HG03558 (cell line): Measurements from ENCODE around the gene RASSF5.
"Not testable (repeated sequence)": the region's sequence is repeated elsewhere in the genome, so short reads cannot be mapped to it uniquely, and the experiment has no call there.

Experiments used
- ATAC-seq: cut with Tn5 transposase; IDR thresholded peaks from one replicate; pipeline ENCODE4 v1.9.1; 2021; ENCODE audit warnings: moderate number of reproducible peaks; ENCODE audit not compliant: unreplicated experiment; ENCODE audit errors: extremely low read depth

RASSF5 gene

DNA sequence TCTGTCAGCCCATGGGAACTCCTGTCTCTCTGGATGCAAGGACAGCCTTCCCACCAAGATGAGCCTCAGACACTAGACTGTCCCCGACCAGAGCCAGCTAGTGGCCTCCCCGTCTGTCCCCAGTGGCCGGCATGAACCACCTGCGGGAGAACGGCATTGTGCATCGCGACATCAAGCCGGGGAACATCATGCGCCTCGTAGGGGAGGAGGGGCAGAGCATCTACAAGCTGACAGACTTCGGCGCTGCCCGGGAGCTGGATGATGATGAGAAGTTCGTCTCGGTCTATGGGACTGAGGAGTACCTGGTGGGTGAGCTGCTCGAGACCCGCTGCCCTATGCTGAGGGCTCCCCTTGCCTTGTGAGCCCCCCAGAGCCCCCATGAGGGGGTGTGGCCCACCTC lies 31.3 kb upstream of the RASSF5 start:
- no peak for ATAC-seq

DNA sequence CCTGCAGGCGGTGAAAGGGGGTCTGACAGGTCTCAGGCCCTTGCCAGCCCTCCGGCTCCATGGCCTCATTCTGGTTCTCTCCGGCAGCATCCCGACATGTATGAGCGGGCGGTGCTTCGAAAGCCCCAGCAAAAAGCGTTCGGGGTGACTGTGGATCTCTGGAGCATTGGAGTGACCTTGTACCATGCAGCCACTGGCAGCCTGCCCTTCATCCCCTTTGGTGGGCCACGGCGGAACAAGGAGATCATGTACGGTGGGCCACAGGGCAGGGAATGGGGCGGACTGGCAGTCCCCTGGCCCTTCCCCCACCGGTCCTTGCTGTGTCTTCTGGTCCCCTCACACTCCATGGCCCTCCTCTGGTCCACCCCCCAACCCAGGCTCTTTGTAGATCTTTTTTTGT lies 30.7 kb upstream of the RASSF5 start:
- ATAC-seq = no peak

DNA sequence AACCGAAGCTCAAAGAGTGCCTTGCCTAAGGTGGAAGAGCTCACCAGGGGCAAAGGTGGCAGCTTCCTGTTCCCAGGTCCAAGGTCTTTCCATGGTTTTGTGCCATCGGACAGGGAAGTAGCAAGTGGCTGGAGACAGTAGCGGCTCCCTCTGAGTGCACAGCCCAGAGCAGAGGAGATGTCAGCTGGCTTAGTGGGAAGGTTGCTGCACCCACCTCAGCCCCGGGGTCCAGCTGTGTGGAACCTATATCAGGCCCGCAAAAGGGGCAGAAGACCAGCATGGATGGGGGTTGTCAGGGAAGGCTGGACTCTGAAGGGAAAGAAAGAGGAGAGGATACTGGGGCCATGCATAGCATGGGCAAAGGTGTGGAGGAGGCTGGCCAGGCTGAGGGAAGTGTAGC lies 30.2 kb upstream of the RASSF5 start:
- no peak for ATAC-seq

DNA sequence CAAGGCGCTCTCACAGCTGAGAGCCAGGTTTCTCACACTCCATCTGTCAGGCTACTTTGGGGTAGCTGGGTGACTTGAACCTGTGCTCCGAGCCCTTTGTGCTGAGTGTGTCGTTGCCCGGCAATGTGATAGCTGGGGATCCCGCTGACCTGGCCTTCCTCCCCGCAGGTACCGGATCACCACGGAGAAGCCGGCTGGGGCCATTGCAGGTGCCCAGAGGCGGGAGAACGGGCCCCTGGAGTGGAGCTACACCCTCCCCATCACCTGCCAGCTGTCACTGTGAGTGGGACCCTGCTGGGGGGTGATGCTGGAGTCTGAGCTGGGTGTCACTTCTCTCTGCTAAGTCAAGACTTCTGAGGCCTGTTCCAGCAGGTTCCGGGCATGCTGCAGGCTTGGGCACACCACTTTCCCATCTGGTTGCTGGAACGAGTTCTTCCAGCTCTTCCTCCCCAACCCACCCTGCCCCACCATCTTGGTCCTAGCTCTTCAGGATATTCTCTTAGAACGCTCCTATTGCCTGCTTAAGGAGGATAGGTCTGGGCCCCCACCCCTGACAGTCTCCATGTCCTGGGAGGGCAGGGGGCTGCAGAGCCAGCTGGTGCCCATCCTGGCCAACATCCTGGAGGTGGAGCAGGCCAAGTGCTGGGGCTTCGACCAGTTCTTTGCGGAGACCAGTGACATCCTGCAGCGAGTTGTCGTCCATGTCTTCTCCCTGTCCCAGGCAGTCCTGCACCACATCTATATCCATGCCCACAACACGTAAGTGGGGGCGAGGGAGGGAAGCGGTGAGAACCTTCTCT lies 29.6 kb upstream of the RASSF5 start:
- ATAC-seq = no peak

DNA sequence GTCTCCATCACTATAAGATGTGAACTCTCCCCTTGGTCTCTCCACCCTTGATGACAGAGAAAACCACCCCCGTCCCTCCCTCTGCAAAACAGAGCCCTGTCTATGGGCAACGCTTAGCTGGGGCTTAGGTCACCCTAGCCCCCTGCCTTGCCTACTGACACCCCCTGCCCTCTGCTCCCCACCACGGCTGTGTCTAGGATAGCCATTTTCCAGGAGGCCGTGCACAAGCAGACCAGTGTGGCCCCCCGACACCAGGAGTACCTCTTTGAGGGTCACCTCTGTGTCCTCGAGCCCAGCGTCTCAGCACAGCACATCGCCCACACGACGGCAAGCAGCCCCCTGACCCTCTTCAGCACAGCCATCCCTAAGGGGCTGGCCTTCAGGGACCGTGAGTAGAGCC lies 28.6 kb upstream of the RASSF5 start:
- no peak for ATAC-seq

DNA sequence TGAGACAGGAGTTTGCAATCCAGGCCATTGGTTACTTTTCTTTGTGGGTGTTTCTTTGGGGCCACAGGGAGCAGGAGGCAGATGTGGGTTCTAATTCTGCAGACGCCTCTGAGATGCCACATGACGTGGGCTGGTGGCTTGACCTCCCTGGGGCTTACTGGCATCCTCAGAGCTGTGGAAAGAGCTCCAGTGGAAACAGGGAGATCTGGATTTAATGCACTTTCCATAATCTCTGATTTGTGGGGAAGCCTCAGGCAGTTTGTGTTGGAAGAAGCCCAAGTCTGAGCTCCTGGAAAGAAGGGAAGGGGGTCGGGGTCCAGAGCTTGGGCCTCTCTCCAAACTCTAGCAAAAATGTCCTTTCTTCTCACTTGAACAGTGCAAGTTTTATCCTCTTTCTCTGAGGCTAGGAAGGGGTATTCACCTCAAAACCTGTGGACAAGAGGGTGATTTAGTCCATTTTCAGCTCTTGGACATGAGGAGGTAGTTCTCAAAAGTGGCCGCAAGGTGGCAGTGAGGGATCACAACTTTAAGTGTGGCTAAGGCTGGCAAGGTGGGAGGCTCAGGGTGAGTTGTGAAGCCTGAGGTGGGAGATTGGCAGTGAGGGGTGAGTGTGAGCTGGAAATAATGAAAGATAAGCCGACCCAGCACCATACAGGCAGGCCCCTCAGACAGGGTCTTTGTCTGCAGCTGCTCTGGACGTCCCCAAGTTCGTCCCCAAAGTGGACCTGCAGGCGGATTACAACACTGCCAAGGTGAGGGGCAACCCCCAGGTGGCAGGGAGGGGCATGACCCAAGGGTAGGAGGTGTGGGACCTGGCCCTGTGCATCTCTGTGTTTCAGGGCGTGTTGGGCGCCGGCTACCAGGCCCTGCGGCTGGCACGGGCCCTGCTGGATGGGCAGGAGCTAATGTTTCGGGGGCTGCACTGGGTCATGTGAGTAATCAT lies 27.9 kb upstream of the RASSF5 start:
- ATAC-seq = no peak

DNA sequence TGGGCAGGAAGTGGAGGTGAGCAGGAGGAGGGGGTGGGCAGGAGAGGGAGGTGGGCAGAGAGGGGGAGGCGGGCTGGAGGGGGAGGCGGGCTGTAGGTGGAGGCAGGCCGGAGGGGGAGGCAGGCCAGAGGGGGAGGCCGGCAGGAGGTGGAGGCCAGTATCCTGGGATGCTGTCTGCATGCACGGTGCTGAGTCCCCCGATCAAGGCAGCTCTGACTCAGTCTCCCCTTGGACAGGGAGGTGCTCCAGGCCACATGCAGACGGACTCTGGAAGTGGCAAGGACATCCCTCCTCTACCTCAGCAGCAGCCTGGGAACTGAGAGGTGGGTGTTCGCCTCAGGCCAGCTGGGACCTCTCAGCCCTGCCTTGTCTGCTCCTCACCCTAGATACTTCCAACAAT lies 27.1 kb upstream of the RASSF5 start:
- no peak for ATAC-seq

DNA sequence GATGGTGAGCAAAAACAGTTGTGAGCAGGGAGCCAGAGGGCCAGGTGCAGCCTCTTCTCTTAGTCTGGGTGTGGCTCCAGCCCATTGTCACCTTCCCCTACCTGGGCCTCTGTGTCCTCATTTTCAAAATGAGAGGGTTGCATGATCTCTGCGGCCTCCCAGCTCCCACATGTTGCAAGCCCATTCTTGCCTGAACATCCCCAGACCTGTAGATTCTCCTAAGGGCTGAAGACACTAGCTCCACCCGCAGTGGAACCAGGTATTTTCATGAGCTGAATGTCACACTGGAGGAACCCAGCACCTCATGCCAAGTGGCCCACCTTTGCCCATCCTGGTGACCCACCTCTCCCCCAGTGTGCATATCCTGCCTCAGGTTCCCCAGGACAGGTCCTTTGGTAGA lies 24.7 kb upstream of the RASSF5 start:
- no peak for ATAC-seq

DNA sequence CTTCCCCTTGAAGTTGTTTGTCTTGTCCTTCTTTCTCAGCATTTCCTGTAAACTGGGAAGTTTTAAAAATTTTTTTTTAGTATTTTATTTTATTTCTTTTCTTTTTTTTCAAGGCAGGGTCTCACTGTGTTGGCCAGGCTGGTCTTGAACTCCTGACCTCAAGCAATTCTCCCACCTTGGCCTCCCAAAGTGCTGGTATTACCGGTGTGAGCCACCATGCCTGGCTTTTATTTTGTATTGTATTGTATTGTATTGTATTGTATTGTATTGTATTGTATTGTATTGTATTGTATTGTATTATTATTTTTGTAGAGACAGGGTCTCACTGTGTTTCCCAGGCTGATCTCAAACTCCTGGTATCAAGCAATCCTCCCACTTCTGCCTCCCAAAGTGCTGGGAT lies 23.5 kb upstream of the RASSF5 start:
- ATAC-seq = not testable (repeated sequence)

DNA sequence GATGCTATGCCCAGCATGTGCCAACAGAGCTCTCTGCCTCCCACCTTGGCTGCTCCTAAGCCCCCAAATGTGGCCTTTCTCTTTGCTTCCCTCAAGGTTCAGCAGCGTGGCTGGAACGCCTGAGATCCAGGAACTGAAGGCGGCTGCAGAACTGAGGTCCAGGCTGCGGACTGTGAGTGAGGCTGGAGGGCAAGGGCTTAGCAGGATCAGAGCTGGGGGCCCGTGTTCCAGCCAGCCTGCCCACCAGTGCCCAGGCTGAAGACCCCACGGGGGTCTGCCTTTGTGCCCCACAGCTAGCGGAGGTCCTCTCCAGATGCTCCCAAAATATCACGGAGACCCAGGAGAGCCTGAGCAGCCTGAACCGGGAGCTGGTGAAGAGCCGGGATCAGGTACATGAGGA lies 22.4 kb upstream of the RASSF5 start:
- no peak for ATAC-seq

DNA sequence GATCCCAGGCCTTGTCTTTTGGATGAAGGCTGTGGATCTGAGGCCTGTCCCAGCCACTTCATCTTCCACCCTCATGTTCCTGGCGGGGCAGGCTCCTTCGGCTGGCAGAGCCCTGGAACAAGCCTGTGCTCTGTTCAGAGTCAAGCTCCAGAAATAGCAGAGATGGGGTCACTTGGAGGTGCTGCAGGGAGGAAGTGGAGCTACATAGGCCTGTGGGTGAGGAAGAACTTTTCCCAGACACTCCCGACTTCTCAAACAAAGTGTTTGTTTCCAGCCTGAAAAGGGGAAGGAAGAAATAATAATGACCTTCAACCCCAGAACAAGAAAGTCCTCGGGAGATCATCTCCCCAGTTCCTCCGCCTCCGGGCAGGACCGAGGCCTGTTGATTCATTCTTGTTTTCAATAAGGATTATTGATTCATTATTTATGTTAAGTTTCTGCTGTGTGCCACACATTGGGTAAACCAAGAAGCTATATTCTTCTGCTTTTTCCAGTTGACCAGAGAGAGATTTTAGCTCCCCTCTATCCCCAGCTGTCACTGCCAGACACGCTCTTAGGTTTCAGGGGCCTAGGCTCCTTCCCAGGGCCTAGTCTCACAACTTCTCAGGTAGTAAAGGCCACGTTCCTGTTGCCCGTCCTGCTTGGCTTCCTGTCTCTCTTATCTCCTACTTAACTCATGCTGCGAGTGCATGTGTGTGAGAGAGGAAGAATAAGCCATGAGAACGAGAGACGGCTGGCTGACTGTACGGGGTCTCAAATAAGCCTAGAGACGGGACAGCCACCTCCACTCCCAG lies 20.1 kb upstream of the RASSF5 start:
- no peak for ATAC-seq

DNA sequence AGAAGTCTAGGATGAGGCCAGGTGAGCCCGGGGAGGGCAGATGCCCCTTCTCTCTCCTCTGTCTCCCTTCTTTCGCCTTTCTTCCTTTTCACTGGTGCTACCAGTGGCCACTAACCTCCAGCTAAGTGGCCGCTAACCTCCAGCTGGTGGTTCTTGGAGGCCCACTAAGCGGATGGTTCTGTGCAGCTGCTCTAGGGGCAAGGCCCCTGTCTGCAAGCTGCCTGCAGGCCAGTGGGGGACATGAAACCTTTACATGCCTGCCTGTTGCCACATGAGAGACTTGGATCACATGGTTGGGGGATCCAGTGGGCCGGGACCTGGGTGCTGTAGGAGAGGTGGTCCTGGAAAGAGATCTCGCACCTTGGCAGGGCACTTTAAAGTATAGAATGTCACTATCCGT lies 19.4 kb upstream of the RASSF5 start:
- no peak for ATAC-seq

DNA sequence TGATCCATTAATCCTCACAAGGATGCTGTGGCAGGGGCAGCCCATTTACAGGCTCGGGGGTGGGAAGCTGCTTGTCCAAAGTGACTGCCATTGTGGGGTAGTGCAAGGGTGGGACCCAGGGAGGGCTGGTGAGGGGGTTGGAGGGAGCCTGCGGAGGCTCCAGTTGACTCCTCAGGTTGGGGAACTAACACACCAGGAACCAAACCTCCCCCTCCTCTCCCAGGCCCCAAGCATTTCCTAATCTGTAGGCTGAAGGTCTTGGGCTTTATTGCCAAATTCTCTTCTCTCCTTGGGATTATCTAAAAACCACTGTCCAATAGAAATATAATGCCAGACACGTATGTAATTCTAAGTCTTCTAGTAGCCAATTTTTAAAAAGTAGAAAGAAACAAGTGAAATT lies 18.9 kb upstream of the RASSF5 start:
- ATAC-seq = no peak

DNA sequence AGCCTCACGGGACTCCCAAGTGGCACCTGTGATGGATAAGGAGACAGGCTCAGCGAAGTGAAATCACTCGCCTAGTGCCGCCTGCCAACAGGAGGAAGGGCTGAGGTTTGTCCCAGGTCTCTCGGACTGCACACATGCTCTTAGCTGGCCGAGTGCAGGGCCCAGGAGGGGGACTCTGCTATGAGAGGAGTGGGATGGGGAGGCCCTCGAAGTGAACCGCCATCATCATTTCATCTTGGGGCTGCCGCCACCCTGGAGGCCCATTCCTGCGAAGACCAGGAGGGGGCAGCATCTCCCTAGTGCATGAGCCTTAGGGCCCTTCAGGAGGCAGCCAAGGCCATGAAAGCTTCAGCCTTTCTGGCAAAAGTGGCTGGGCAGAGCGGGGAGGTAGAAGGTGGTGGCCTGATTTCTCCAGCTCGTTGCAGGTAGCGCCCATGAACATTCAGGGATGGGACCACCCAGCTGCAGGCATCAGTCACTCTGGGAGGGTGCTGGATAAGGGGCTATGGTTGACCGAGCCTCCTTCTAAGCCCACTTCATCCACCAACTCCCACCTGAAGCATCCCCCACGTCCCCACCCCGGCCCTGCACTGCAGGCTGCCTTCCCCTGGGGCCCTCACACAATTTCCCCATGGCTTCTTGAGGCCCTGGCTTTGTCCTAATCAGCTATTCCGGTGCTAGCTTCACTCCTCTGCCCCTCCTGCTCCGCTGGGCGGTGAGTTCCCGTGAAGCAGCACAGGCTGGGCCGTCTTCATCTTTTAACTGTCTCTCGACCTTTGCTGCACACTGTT lies 17.2 kb upstream of the RASSF5 start:
- no peak for ATAC-seq

DNA sequence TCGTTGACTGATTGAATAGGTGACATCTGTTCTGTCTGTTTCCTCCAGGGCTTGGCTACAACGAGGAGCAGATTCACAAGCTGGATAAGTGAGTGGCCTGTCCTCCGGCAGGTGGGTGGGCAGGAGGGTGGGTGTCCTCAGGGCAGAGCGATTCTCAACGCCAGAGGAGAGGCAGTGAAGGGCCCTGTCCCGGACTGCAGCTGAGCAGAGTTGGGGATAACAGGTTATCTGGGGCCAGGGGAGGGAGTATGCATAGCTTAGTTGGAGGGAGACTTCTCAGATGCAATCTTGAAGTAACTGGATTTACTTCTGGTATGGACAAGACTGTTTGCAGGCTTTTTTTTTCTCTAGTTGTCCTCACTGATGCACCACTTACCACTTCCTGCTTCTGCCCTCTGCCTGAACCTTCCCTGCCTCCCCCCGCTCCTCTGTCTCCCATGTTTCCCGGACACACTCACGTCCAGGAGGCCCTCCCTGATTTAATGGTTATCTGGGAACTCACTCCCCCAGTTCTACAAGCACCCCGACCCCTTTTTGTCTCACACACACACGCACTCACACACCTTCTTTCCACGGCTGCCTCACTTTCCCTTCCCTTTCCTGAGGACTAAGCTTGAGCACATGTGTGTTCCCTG lies 16.4 kb upstream of the RASSF5 start:
- no peak for ATAC-seq

DNA sequence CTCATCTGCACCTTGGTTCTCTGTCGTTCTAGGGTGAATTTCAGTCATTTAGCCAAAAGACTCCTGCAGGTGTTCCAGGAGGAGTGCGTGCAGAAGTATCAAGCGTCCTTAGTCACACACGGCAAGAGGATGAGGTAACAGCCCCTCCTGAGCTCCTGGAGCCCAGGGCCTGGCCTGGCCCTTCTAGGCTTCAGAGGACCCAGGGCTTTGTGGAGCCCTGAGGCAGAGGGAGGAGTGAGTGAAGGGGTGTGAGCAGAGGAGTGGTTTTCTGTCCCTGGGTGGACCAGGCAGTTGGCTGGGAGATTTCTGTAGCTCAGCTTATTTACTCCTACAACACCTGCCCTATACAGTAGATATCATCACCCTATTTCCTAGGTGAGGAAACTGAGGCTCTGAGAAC lies 15.7 kb upstream of the RASSF5 start:
- ATAC-seq = no peak

DNA sequence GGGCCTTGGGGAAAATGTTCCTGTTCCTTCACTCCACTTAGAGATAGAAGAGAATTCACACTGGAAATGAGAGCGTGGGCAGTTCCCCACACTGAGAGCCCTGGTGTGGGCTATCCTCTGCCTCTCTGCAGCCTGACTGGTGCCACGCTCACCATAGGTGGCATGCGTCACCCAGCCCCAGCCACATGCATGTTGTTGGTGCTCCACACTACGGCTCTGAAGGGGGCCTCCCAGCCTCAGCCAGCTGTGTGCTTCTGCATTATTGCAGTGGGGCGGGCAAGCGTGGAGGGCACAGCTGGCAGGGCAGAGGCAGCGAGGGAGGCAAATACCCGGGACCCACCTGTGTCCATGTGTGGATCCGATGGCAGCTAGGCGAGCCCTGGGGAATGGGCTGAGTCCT lies 14.7 kb upstream of the RASSF5 start:
- no peak for ATAC-seq

DNA sequence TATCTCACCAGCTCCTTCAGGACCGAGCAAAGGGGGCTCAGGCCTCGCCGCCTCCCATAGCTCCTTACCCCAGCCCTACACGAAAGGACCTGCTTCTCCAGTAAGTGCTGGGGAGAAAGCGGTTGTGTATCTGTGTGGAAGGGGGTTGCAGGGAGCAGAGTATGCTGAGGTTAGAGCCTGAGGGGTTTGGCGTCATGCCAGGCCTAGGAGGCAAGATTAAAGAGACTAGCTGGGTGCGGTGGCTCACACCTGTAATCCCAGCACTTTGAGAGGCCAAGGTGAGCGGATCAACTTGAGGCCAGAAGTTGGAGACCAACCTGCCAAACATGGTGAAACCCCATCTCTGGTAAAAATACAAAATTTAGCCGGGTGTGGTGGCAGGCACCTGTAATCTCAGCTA lies 14.1 kb upstream of the RASSF5 start:
- ATAC-seq = no peak

DNA sequence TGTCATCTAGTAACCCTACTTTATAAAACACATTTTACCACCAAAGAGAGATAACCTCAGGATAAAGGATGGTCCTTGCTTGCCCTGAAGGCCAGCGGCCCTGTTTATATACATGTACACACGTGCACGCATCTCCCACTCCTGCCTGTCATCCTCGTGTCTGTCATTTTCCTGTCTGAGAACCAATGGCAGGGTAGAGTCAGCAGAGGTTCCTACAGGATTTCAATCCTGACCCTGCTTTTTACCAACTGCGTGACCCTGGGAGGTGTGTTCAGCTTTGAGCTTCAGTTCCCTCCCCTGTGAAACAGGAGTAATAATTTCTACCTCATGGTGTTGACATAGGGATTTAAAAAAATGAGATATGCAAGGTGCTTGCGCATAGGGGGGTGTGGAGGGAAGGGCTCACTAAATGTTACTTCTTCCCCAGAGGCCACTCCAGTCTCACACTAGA lies 12.3 kb upstream of the RASSF5 start:
- no peak for ATAC-seq
